ENCODE data around the gene GPRIN2. TPM values are rescaled to one million over a fixed set of nuclear protein-coding genes. Genes with fewer than 3 reads are reported as not detected.
"Not testable (repeated sequence)": the region's sequence is repeated elsewhere in the genome, so short reads cannot be mapped to it uniquely, and the experiment has no call there.

Gene GPRIN2
- polyA plus RNA-seq, 1 donor from 2014 or later, result 7.1 TPM

GRCh38 chr10:46530249-46531186 is 25.9 kb downstream of the GPRIN2 start:
- no peak overlapping the region for H3K9ac ChIP-seq (ENCODE audit: low read length)
- H3K79me2 ChIP-seq (replicated peaks; ENCODE audit: insufficient read depth, low read length), result no peaks in the 10 kb centered on the region
- H2AFZ ChIP-seq (ENCODE audit: low read depth, low read length), result no peak overlapping the region
- no peaks in the 10 kb centered on the region for H3K9me2 ChIP-seq (ENCODE audit: insufficient read depth, low read length)
- no peak overlapping the region for H3K4me3 ChIP-seq (ENCODE audit: low read length)
- no peaks in the 10 kb centered on the region for H4K20me1 ChIP-seq (ENCODE audit: insufficient read depth)
- H3K4me2 ChIP-seq (ENCODE audit: low read length), result no peak overlapping the region
- H3K9me3 ChIP-seq (ENCODE audit: low read length), result no peaks in the 10 kb centered on the region
- H3K36me3 ChIP-seq (ENCODE audit: insufficient read depth, low read length), result no peaks in the 10 kb centered on the region
- TF ChIP-seq POLR2AphosphoS5 (IDR thresholded peaks at IDR 0.05), result no peak
- TF ChIP-seq REST (IDR thresholded peaks at IDR 0.05; ENCODE audit: borderline replicate concordance), result no peak
- TF ChIP-seq MXI1 (conservative IDR thresholded peaks at IDR 0.05; ENCODE audit: poor library complexity, severe bottlenecking), result no peak
- no peak for TF ChIP-seq EZH2 (IDR thresholded peaks at IDR 0.05; ENCODE audit: borderline replicate concordance, insufficient read depth, low read length, poor library complexity, severe bottlenecking)
- no peak for TF ChIP-seq CTCF (IDR thresholded peaks at IDR 0.05; ENCODE audit: poor library complexity, severe bottlenecking)
- no peak for TF ChIP-seq RAD21 (conservative IDR thresholded peaks at IDR 0.05)
- TF ChIP-seq EP300 (conservative IDR thresholded peaks at IDR 0.05; ENCODE audit: poor library complexity, severe bottlenecking), result no peak
- no peak for TF ChIP-seq TAF1 (IDR thresholded peaks at IDR 0.05; ENCODE audit: low read depth)
- TF ChIP-seq SMC3 (conservative IDR thresholded peaks at IDR 0.05; ENCODE audit: poor library complexity), result no peak
- no peaks in the 10 kb centered on the region for H3K27me3 ChIP-seq (ENCODE audit: insufficient read depth, low read depth, low read length)
- no peak overlapping the region for H3K27ac ChIP-seq (ENCODE audit: low read length)
- H3F3A ChIP-seq (ENCODE audit: insufficient read depth, low read length, poor library complexity, severe bottlenecking), result no peaks in the 10 kb centered on the region

- H4K20me1 ChIP-seq (ENCODE audit: insufficient read depth); H3K9me3 ChIP-seq (ENCODE audit: low read length); H3K27ac ChIP-seq (ENCODE audit: low read length); H3K27me3 ChIP-seq (ENCODE audit: insufficient read depth, low read depth, low read length); H3F3A ChIP-seq (ENCODE audit: insufficient read depth, low read length, poor library complexity, severe bottlenecking); H3K4me3 ChIP-seq (ENCODE audit: low read length); H3K79me2 ChIP-seq (replicated peaks; ENCODE audit: insufficient read depth, low read length); H2AFZ ChIP-seq (ENCODE audit: low read depth, low read length); H3K9ac ChIP-seq (ENCODE audit: low read length); H3K9me2 ChIP-seq (ENCODE audit: insufficient read depth, low read length); H3K36me3 ChIP-seq (ENCODE audit: insufficient read depth, low read length); H3K4me2 ChIP-seq (ENCODE audit: low read length): not testable (repeated sequence)
These were observed 26.7 kb downstream of the GPRIN2 start for GRCh38 chr10:46529742-46530141.

Data from neural cell (in vitro differentiated cells).